Ureter (tissue), 1 donor: ENCODE data around the gene GABRG3. TPM values are rescaled to one million over a fixed set of nuclear protein-coding genes. Genes with fewer than 3 reads are reported as not detected.

Source experiments
- DNase-seq: peaks from one replicate; pipeline ENCODE4 v3.0.0-alpha.2; 2020; ENCODE audit warnings: low spot score
- total RNA-seq: library from RNA; stranded (reverse); gene quantifications from one replicate; pipeline ENCODE4 v1.2.4, GENCODE V29; 2023
- donor health status: DM: yes; HTN: yes; CAD: no.

GABRG3 gene
- total RNA-seq, 1 donor from 2014 or later: 1.6 TPM

GRCh38 chr15:27499719-27500118, 528.7 kb downstream of the GABRG3 start:
- DNase-seq: no peak

GRCh38 chr15:27500206-27500605, 529.2 kb downstream of the GABRG3 start:
- DNase-seq: no peak

GRCh38 chr15:27506752-27507151, 535.8 kb downstream of the GABRG3 start:
- no peak for DNase-seq

- DNase-seq: no peak
Observed at GRCh38 chr15:27509014-27509413, 538.0 kb downstream of the GABRG3 start.

GRCh38 chr15:27512281-27513001, 541.5 kb downstream of the GABRG3 start:
- DNase-seq: no peak

- DNase-seq: no peak
Observed at GRCh38 chr15:27514526-27514925, 543.5 kb downstream of the GABRG3 start.

GRCh38 chr15:27527490-27528067, 556.6 kb downstream of the GABRG3 start:
- DNase-seq: no peak

GRCh38 chr15:27529399-27529798, 558.4 kb downstream of the GABRG3 start:
- no peak for DNase-seq

GRCh38 chr15:27530994-27531393, 560.0 kb downstream of the GABRG3 start:
- DNase-seq: no peak

GRCh38 chr15:27532358-27532757, 561.4 kb downstream of the GABRG3 start:
- DNase-seq: no peak

GRCh38 chr15:27535445-27536129, 564.6 kb downstream of the GABRG3 start:
- DNase-seq: no peak

- DNase-seq: no peak
Observed at GRCh38 chr15:27538325-27538724, 567.3 kb downstream of the GABRG3 start.

- no peak for DNase-seq
Observed at GRCh38 chr15:27541581-27541980, 570.6 kb downstream of the GABRG3 start.

GRCh38 chr15:27545494-27546255, 574.7 kb downstream of the GABRG3 start:
- no peak for DNase-seq

GRCh38 chr15:27549746-27550145, 578.8 kb downstream of the GABRG3 start:
- no peak for DNase-seq

- no peak for DNase-seq
Observed at GRCh38 chr15:27550635-27551034, 579.7 kb downstream of the GABRG3 start.

- DNase-seq: no peak
Observed at GRCh38 chr15:27561816-27562215, 590.8 kb downstream of the GABRG3 start.

GRCh38 chr15:27563765-27564370, 592.9 kb downstream of the GABRG3 start:
- DNase-seq: no peak

- no peak for DNase-seq
Observed at GRCh38 chr15:27564656-27565055, 593.7 kb downstream of the GABRG3 start.

GRCh38 chr15:27570746-27571145, 599.8 kb downstream of the GABRG3 start:
- DNase-seq: no peak

- no peak for DNase-seq
Observed at GRCh38 chr15:27573805-27574485, 603.0 kb downstream of the GABRG3 start.
